ENCODE data around the gene CNTN4. TPM values are rescaled to one million over a fixed set of nuclear protein-coding genes. Genes with fewer than 3 reads are reported as not detected.

Gene CNTN4
- total RNA-seq, 1 donor from 2014 or later: 0.79 TPM

- TF ChIP-seq CTCF (IDR thresholded peaks at IDR 0.05; ENCODE audit: insufficient read depth, low read length, severe bottlenecking): no peak
- Histone ChIP-seq H3K4me3 (ENCODE audit: low read depth, low read length) (no peak overlapping the region), H3K27me3 (ENCODE audit: control insufficient read depth, insufficient read depth, low read length) (no peaks in the 10 kb centered on the region), H3K36me3 (ENCODE audit: control insufficient read depth, insufficient read depth, low read length) (no peaks in the 10 kb centered on the region)
- DNase-seq (ENCODE audit: low read depth) (no peak), FAIRE-seq (no peak)
Observed at GRCh38 chr3:2311022-2311421, 212.4 kb downstream of the CNTN4 start.

- no peak for DNase-seq (ENCODE audit: low read depth)
- TF ChIP-seq CTCF (IDR thresholded peaks at IDR 0.05; ENCODE audit: insufficient read depth, low read length, severe bottlenecking): no peak
Observed at GRCh38 chr3:2317521-2317920, 218.9 kb downstream of the CNTN4 start.

GRCh38 chr3:2334921-2335320 is 236.3 kb downstream of the CNTN4 start:
- DNase-seq (ENCODE audit: low read depth): no peak
- no peak for FAIRE-seq
- no peak overlapping the region for H3K4me3 ChIP-seq (ENCODE audit: low read depth, low read length)
- H3K27me3 ChIP-seq (ENCODE audit: control insufficient read depth, insufficient read depth, low read length): no peaks in the 10 kb centered on the region
- H3K36me3 ChIP-seq (ENCODE audit: control insufficient read depth, insufficient read depth, low read length): no peaks in the 10 kb centered on the region
- TF ChIP-seq CTCF (IDR thresholded peaks at IDR 0.05; ENCODE audit: insufficient read depth, low read length, severe bottlenecking): no peak

More at GRCh38 chr3:2317521-2317920, 218.9 kb downstream of the CNTN4 start:
- no peaks in the 10 kb centered on the region for H3K27me3 ChIP-seq (ENCODE audit: control insufficient read depth, insufficient read depth, low read length)
- no peak for FAIRE-seq
- H3K4me3 ChIP-seq (ENCODE audit: low read depth, low read length): no peak overlapping the region
- H3K36me3 ChIP-seq (ENCODE audit: control insufficient read depth, insufficient read depth, low read length): no peaks in the 10 kb centered on the region

GRCh38 chr3:2343031-2343682 is 244.5 kb downstream of the CNTN4 start:
- DNase-seq (ENCODE audit: low read depth) (no peak), FAIRE-seq (no peak)
- H3K4me3 ChIP-seq (ENCODE audit: low read depth, low read length): no peak overlapping the region
- H3K27me3 ChIP-seq (ENCODE audit: control insufficient read depth, insufficient read depth, low read length): no peaks in the 10 kb centered on the region
- no peaks in the 10 kb centered on the region for H3K36me3 ChIP-seq (ENCODE audit: control insufficient read depth, insufficient read depth, low read length)
- no peak for TF ChIP-seq CTCF (IDR thresholded peaks at IDR 0.05; ENCODE audit: insufficient read depth, low read length, severe bottlenecking)

- no peaks in the 10 kb centered on the region for H3K27me3 ChIP-seq (ENCODE audit: control insufficient read depth, insufficient read depth, low read length)
- no peak for TF ChIP-seq CTCF (IDR thresholded peaks at IDR 0.05; ENCODE audit: insufficient read depth, low read length, severe bottlenecking)
- H3K4me3 ChIP-seq (ENCODE audit: low read depth, low read length): no peak overlapping the region
- no peaks in the 10 kb centered on the region for H3K36me3 ChIP-seq (ENCODE audit: control insufficient read depth, insufficient read depth, low read length)
- DNase-seq (ENCODE audit: low read depth) (no peak), FAIRE-seq (no peak)
Observed at GRCh38 chr3:2352134-2352762, 253.6 kb downstream of the CNTN4 start.

All from bronchial epithelial cell (primary cell).